ENCODE results near the gene CACYBP.

GRCh38 chr1:174991473-174991872 lies 8.3 kb upstream of the CACYBP start:
- no peak for TF ChIP-seq EZH2 (IDR thresholded peaks at IDR 0.05)
- no peak for TF ChIP-seq CTCF (IDR thresholded peaks at IDR 0.05 in 2 of 3, conservative IDR thresholded peaks at IDR 0.05 in 1 of 3; ENCODE audit: borderline replicate concordance in 1 of 3, insufficient read depth in 1 of 3, low read depth in 2 of 3, low read length in 2 of 3)
- no peak for TF ChIP-seq JUND (IDR thresholded peaks at IDR 0.05)
- TF ChIP-seq RAD21 (IDR thresholded peaks at IDR 0.05; ENCODE audit: low read depth): no peak
- TF ChIP-seq MAX (IDR thresholded peaks at IDR 0.05): no peak
- TF ChIP-seq POLR2A (IDR thresholded peaks at IDR 0.05; ENCODE audit: borderline replicate concordance, extremely low read depth, insufficient read depth, insufficient read length): no peak
- TF ChIP-seq, protein P1, sequence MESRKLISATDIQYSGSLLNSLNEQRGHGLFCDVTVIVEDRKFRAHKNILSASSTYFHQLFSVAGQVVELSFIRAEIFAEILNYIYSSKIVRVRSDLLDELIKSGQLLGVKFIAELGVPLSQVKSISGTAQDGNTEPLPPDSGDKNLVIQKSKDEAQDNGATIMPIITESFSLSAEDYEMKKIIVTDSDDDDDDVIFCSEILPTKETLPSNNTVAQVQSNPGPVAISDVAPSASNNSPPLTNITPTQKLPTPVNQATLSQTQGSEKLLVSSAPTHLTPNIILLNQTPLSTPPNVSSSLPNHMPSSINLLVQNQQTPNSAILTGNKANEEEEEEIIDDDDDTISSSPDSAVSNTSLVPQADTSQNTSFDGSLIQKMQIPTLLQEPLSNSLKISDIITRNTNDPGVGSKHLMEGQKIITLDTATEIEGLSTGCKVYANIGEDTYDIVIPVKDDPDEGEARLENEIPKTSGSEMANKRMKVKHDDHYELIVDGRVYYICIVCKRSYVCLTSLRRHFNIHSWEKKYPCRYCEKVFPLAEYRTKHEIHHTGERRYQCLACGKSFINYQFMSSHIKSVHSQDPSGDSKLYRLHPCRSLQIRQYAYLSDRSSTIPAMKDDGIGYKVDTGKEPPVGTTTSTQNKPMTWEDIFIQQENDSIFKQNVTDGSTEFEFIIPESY (IDR thresholded peaks at IDR 0.05; ENCODE audit: extremely low read depth, insufficient replicate concordance, low read length): no peak
